HG03571 (cell line): ENCODE results near the gene GBX1.

Experiments used
- ATAC-seq: cut with Tn5 transposase; IDR thresholded peaks from one replicate; pipeline ENCODE4 v1.9.1; 2021; ENCODE audit not compliant: unreplicated experiment

GBX1 gene

DNA sequence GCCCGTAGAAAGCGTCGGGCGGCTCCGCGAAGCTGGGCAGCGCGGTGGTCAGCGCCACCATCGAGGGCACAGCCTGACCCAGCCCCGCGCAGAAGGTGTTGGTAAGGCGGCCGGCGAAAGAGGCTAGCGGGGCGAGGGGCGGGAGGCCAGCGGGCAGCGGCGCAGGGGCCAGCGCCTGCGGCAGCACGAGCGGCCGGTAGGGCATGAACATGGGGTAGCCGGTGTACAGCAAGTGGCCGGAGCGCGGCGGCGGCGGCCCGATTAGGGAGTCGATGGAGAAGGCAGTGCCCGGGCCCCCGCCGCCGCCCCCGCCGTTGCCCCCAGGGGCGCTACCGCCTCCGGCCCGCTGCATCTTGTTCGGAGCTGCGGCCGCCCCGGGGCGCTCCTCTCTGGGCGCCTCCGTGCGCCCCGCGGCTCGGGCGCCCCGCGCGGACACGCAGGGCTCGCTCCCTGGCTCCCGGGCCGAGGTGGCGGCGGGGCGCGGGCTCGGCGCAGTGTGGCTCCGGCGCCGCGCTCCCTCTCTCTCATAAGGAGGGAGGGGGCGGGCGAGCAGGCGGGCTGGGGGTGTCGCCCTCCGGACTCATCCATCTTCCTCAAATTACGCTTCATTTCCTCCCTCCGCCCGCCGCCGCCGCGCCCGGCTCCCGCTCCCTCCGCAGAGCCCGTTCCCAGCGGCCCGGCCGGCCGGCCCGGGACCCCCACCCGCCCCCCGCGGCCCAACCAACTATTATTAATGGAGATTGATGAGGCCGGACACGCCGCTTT lies at the start of gene GBX1:
GBX1 (minus strand) TSS at position 498 of the 765 bp plus-strand sequence; CDS start at position 352, 146 bp downstream.
- no peak for ATAC-seq

DNA sequence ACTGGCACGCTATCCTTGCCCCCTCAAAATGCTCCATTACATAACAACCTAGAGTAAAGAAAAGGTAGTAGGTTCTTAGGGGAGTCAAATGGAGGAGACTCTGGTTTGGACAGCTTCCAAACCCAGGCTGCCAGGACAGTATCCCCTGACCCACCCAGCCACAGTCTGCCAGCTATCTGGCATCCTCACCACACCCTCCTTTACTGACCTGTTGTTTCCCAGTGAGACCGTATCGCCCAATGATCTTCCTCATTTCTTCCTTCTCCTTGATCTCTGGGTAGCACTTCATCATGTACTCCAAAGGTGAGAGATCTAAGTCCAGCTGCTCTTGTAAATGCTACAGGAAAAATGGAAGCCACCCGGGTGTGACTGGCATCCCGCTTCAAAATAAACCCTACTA lies 47.9 kb upstream of the GBX1 start:
- no peak for ATAC-seq

DNA sequence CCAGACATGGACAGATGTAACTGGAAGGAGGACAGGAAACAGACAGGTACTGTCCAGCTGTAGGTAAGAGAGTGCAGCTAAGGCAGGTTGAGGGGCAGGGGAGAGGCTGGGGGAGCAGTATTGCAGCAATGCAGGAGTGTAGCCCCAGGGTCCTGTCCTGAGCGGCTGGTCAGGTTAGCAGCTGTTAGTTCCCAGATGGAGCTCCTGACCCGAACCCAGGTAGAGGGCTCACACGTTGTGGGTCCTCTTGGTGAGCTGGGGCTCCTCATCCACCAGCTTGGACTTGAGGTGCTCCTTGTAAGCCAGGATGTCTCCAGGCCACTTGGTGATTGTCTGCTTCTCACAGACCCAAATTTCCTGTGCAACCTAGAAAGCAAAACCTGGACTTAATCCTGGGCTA lies 46.3 kb upstream of the GBX1 start:
- no peak for ATAC-seq

DNA sequence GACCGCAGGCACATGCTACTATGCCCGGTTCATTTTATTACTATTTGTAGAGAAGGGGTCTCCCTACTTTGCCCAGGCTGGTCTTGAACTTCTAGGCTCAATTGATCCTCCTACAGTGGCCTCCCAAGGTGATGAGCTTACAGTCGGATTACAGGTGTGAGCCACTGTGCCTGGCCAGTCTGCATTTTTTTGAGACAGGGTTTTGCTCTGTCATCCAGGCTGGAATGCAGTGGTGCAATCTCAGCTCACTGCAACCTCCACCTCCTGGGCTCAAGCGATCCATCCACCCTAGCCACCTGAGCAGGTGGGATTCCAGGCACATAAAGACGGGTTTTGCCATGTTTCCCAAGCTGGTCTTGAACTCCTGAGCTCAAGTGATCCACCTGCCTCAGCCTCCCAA lies 45.1 kb upstream of the GBX1 start:
- no peak for ATAC-seq

DNA sequence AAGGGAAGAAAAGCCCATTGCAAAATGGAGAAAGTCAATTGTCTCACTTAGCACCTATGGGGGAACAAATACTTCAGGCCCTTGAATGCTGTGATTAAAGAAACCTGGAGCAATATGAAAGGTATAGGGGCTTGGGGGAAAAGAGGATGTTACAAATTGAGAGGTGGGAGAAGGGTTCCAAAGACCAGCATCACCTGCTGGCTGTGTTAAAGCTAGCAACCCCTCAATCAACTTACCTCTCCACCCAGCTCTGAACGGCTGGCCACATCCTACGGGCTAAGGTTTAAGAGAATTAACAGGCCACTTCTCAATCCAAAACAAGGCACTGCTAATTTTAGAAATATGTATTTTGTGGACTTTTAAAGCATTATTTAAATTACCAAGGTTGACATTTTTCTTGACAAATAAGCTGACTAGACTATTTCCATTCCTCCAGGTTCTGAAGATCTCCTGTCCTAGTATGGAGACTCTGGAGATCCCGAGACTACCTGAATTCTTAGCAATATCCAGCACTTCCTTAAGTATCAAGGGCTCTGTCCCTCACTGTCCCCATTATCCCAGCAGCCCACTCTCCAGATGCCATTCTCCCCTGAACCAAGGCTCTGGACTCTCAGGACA lies 43.8 kb upstream of the GBX1 start:
- no peak for ATAC-seq

DNA sequence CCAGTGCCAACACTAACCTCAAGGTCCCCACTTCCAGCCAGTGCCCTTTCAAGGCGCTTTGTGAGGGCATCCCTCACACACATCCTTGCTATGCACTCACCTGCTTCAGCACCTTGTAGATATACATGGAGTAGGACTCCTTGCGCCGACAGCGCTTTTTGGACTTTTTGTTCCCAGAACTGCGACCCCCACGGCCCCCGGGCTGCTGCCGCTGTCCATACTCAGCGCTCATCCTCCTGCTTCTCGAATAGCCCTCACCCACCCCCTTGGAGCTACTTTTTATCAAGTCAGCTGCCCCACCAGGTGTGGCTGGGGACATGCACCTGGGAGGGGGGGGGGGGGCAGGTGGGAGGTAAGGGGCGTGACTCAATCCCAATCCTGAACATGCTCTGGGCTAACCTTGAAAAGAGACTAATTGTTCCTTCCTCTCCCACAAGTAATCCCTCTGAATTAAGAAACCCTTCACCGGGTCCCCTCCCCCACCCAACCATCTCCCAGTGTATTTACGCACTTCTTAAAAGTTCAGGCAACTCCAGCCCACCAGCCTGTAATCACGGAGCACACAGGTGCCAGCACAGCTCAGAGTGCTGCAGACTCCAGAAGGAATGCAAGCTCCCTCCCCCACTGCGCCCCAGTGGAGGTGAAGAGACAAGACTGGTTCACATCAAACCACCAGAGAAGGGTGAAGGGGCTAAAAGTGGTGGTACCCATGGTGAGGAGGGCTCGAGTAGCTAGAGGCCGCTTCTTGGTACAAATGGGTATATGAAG lies 42.8 kb upstream of the GBX1 start, which contains the start of gene H2BK1:
H2BK1 (minus strand) TSS at position 402 of the 768 bp plus-strand sequence; CDS start at position 232, 170 bp downstream.
- ATAC-seq, result no peak

DNA sequence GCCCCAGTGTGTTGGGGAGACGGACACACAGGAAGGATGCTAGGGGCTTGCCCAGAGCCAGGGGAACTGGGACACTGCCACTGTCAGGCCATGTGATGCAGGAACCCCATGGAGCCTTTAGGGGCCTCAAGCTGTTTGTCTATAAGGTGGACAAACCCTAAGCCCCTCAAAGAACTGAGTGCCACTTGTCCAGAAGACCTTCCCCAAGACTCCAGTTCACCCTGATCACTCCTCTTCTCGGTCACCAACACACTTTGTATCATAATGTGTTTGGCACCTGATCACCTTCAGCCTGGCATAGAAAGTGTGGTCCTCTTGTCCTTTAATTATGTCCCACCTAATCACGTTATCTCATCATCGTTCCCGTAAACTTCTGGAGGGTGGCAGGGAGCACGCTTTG lies 42.1 kb upstream of the GBX1 start:
- ATAC-seq, result no peak

DNA sequence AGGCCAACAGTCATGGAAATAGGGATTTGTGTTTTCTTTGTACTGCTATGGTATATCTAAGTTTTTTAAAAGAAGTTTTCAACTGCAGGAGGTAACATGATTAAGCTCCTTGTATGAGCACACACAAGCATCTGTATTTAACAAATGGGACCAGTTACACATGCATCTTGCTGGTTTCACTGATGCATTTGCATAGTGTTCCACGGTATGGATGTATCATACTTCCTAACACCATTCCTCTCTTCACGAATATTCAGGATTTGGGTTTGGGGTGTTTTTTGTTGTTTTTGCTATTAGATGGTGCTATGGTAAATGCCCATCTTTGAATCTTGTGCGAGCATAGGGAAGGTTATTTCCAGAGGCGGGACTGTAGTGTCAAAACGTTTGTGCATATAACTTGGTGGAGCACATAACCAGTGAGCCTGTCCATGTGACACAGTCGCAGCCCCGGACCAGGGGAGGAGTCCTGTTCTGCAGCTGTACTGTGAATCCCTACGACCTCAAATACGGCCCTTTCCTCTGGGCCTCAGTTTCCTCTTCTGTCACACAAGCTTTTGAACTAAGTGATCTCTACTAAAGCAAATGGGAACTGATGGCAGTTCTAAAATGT lies 40.9 kb upstream of the GBX1 start:
- ATAC-seq, result no peak

DNA sequence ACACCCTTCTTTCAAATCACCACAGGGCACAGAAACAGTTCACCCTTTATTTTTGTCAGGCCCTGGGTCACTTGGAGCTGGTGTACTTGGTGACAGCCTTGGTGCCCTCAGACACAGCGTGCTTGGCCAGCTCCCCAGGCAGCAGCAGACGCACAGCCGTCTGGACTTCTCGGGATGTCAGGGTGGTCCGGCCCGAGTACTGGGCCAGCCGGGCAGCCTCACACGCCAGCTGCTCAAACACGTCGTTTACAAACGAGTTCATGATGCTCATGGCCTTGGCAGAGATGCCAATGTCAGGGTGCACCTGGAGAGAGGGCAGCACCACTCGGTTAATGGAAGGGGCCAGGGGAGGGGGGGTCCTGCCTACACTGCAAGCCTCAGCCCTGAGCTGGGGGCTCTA lies 40.3 kb upstream of the GBX1 start:
- ATAC-seq, result no peak

DNA sequence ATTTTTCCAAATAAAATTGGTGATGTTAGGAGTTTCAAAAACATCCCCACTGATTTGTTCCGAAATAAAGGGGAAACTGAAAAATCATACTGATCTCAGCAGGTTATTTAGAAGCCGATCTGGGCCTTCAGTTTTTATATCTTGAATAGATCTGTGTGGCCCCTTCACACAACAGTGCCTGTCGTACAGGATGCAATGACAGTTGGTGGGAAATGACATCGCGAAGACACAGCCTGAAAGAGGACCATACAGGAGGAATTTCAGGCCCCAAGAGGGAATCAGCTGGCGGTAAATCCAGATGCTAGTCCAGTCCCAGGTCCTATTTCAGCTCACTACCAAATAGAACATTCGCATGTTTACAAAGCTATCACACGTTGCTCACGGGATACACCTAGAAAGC lies 39.8 kb upstream of the GBX1 start:
- no peak for ATAC-seq

DNA sequence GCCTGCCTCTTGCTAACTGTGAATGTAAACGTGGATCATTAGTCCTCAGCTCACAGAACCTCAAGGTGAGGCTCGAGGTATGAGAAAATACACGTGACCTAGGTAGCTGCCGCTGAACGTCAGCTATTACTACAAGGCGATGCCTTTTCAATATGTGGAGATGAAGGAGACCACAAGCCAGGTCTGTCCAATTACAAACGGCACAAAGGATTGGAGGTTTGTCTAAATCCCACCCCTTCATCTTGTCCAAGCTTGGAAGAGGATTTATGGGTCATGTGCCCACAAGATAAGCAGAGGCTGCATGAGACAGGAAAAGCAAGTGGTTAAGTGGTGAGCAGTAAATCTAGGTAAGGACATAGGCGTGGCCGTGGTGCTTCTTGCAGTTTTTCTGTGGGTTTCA lies 39.4 kb upstream of the GBX1 start:
- no peak for ATAC-seq

DNA sequence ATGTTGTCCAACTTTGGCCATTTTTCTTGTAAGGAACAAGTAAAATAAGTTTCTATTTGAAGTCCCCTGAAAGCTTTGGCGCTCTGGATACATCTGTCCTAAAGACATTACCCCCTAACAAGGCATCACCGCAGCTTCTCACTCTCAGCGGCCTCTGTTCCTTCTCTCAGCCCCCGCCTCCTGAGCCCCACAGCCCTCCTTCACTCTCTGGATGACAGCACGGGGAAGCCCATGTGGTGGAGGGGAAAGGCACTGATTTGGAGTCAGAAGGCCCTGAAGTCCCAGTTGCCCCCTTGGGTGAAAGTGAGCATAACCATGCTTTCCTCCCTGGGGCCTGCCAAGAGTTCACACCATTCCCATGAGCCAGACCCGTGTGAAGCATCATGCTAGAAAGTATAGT lies 38.2 kb upstream of the GBX1 start:
- no peak for ATAC-seq

DNA sequence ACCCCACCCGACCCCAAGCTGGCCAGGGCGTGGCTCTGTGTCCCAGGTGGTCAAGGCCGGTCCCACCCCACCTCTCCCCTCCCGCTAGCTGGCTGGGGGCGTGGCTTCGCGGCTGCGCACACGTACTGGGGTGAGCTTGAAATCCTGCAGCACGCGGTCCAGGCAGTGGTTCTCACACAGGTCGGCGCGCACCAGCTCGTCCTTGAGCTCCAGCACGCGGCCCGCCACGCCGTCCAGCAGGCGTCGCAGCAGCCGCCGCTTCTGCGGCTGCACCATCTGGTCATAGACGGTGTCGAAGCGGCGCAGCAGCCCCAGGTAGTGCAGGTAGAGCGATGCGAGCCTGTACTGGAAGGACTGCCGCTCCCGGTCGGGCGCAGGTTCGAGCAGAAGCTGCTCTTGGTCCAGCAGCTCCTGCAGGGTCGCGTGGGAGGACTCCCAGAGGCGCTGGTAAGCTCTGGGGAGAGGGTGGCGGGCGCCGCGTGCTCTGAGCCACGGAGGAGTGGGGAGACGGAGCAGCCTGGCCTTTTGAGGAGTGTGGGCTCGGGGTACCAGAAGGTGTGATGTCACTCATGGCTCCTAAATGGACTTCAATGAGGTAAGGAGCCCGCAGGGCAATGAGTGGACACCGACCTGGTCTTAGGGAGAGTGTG lies 37.0 kb upstream of the GBX1 start:
- ATAC-seq, result no peak

DNA sequence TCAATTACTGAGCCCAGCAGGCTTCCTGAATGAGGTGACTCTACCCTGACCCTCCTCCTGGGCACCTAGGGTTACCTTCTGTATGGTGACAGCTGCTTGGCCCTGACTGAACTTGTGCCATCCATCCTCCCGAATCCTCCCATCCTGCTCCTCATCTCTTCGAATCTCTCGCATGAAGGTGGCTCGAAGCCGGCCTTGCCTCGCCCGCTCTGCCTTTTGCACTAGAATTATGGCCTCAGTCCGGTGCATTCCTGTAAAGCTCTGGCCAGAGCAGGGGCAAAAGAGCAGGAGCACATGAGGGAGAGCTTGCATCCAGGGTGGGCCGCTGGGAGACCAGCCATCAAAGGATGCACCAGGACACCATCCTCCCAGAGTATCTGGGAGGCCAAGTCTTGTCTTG lies 35.3 kb upstream of the GBX1 start:
- ATAC-seq, result no peak

DNA sequence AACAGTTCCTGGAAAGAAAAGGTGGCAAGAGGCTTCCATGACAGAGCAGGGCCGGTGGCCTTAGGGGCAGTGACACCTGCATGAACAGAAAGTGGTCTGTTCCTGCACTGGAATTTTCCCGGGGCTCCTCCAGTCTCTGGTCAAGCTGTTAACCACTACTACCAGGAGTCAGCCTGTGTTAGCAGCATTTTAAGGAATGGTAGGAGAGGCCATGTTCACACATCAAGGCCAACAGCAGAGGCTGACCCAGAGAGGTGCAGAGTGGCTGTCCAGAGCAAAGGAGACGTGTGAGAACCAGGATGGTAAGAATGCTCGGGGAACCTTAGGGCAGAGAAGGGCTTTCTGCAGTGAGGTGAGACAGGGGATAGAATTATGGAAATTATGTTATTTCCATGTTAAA lies 34.3 kb upstream of the GBX1 start:
- ATAC-seq, result no peak

DNA sequence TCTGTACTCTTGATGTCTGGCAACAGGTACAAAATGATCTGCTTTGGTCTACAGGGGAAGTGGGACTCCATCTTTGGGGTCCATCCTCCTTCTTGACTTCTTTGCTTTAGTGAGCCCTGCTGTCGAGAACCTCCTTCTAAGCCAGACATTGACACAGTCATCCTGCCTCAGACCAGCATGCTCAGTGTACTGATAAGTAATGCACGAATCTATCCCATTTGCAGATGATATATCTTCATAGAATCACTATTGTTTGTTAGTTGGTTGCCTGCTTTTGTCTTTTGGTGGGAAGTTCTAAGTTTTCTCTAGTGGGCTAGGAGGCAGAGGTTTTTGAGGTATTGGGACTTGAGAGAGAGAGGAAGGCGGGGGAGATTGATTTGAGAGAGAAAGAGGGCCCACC lies 33.9 kb upstream of the GBX1 start:
- no peak for ATAC-seq

DNA sequence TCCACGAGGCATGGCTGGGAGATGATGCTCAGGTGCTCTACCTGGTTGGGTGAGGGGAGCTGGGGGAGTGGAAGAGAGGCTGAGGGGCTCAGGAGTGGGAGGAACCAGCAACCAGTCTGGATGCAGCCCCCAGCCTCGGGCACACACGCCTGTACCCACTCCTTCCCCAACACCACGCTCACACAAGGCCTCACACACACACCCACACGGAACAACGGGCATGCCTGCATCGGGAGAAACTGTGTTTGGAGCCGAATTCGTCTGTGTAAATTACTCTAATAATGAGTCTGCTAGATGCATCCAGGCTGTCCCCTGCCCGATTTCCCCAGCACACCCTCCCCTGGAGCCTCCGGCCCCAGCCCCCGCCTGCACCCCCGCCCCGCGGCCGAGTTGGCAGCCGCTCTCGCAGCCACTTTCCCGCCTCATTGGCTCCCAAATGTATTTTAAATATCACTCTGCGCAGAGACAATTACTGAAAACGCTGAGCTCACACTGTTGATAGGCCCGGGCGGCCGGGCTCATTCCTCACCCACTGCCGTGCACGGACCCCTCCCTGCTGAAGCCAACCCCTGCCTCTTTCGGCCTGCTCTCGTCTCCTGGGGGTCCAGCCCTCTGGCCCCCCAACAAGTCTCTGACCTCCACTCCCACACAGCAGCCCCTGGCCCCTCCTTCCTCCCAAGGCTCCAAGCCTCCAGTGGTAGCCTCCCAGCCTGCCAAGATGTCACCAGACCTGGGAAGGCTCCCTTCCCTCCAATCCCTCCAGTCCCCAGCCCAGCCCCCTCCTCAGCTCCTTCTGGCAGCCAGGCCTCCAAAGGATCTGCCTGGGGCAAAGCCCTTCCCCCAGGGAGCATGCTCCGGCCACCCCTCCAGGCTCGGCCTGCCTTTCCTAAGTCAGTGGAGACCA lies 31.7 kb upstream of the GBX1 start:
- ATAC-seq, result no peak

DNA sequence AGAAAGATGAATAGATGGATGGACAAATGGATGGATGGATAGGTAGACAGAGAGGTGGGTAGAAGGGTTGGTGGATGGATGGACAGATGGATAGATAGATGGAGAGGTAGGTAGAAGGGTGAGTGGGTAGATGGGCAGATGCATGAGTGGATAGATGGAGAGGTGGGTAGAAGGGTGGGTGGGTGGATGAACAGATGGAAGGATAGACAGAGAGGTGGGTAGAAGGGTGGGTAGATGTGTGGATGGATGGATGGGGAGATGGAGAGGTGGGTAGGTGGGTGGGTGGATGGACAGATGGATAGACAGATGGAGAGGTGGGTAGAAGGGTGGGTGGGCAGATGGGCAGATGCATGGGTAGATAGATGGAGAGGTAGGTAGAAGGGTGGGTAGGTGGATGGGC lies 30.4 kb upstream of the GBX1 start:
- ATAC-seq, result no peak

DNA sequence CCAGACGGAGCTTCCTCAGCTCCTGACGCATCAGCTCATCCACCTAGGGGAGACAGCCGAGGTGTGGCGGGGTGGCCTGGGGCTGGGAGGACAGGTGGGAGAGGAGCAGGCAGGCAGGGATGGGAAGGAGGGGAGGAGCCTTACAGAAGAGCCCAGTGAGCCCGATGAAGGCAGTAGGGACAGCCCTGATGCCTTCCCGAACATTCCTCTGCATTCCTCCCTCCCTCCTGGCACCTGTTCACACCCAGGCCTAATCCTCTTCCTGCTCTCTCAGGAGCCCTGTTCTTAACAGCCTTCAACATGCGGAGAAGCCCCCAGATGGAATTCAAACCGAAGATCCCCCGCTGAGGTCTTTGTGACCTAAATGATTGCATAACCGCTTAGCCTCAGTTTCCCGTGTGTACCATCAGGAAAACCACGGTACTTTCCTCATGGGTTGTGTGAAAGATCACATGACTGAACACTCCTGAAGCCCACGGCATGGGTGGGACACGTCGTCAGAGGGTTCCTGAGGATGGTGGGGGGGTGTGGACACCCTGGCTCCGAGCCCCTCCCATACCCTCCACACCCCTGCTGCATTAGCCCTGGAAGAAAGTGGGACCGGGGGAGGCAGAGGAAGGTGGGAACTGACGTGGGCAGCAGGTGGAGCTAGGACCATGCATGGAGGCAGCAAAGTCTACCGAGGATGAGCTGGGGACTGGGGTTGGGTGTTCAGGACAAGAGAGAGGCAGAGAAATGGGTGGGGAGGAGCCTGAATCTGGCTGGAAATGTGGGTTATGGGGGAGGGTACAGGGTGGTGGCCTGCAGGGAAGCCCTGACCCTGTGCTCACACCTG lies 28.3 kb upstream of the GBX1 start:
- no peak for ATAC-seq
